ENCODE measurements around the gene PXDN.
"Not testable (repeated sequence)": the region's sequence is repeated elsewhere in the genome, so short reads cannot be mapped to it uniquely, and the experiment has no call there.

DNA sequence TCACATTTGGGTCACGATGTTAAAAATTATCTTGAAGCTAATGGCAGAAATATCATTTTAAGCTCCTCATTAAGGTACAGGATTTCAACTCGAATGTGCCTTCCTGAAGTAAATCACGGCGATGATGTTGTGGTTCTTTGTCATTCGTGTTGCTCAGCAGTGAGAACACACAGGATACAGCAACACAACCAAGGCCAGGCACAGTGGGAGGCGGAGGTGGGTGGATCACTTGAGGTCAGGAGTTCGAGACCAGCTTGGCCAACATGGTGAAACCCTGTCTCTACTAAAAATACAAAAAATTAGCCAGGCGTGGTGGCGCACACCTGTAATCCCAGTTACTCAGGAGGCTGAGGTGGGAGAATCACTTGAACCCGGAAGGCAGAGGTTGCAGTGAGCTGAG is 43.9 kb downstream of the PXDN start:
- not testable (repeated sequence) for TF ChIP-seq ZFP30 (CRISPR knock-in tag; IDR thresholded peaks at IDR 0.05); SNAI2 (CRISPR knock-in tag; IDR thresholded peaks at IDR 0.05); ISL1 (CRISPR knock-in tag; IDR thresholded peaks at IDR 0.05); ZC3H10 (CRISPR knock-in tag; IDR thresholded peaks at IDR 0.05); ARNTL (CRISPR knock-in tag; IDR thresholded peaks at IDR 0.05; ENCODE audit: borderline replicate concordance, low read depth); RARB (CRISPR knock-in tag; IDR thresholded peaks at IDR 0.05); BACH2 (CRISPR knock-in tag; IDR thresholded peaks at IDR 0.05; ENCODE audit: borderline replicate concordance)
- TF ChIP-seq, protein P1, sequence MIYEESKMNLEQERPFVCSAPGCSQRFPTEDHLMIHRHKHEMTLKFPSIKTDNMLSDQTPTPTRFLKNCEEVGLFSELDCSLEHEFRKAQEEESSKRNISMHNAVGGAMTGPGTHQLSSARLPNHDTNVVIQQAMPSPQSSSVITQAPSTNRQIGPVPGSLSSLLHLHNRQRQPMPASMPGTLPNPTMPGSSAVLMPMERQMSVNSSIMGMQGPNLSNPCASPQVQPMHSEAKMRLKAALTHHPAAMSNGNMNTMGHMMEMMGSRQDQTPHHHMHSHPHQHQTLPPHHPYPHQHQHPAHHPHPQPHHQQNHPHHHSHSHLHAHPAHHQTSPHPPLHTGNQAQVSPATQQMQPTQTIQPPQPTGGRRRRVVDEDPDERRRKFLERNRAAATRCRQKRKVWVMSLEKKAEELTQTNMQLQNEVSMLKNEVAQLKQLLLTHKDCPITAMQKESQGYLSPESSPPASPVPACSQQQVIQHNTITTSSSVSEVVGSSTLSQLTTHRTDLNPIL (CRISPR knock-in tag; IDR thresholded peaks at IDR 0.05; ENCODE audit: low read depth), result not testable (repeated sequence)
- TF ChIP-seq, protein P2, sequence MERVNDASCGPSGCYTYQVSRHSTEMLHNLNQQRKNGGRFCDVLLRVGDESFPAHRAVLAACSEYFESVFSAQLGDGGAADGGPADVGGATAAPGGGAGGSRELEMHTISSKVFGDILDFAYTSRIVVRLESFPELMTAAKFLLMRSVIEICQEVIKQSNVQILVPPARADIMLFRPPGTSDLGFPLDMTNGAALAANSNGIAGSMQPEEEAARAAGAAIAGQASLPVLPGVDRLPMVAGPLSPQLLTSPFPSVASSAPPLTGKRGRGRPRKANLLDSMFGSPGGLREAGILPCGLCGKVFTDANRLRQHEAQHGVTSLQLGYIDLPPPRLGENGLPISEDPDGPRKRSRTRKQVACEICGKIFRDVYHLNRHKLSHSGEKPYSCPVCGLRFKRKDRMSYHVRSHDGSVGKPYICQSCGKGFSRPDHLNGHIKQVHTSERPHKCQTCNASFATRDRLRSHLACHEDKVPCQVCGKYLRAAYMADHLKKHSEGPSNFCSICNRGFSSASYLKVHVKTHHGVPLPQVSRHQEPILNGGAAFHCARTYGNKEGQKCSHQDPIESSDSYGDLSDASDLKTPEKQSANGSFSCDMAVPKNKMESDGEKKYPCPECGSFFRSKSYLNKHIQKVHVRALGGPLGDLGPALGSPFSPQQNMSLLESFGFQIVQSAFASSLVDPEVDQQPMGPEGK (CRISPR knock-in tag; IDR thresholded peaks at IDR 0.05; ENCODE audit: borderline replicate concordance), result not testable (repeated sequence)
- TF ChIP-seq, protein P3, sequence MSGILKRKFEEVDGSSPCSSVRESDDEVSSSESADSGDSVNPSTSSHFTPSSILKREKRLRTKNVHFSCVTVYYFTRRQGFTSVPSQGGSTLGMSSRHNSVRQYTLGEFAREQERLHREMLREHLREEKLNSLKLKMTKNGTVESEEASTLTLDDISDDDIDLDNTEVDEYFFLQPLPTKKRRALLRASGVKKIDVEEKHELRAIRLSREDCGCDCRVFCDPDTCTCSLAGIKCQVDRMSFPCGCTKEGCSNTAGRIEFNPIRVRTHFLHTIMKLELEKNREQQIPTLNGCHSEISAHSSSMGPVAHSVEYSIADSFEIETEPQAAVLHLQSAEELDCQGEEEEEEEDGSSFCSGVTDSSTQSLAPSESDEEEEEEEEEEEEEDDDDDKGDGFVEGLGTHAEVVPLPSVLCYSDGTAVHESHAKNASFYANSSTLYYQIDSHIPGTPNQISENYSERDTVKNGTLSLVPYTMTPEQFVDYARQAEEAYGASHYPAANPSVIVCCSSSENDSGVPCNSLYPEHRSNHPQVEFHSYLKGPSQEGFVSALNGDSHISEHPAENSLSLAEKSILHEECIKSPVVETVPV (CRISPR knock-in tag; IDR thresholded peaks at IDR 0.05), result not testable (repeated sequence)
